ENCODE results near the gene PARP15.

Gene PARP15

DNA sequence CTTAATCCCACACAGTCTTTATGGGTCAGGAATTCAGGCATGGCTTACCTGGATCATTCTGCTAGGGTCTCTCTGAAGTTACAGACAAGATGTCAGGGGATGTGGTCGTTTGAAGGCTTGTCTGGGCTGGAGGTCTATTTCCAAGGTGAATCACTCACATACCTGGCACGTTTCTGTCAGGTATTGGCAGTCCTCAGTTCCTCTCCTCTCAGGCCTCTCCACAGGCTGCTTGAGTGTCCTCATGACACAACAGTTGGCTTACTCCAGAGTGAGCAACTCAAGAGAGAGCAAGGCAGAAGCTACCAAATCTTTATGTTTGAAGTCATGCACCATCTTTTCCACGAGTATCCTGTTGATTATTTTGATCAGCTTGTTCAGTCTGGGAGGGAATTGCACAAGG, 59.2 kb downstream of the PARP15 start:
- Histone ChIP-seq H3K79me1 (ENCODE audit: low read length) (no peaks in the 10 kb centered on the region), H2AFZ (ENCODE audit: insufficient read depth, low read length, poor library complexity) (no peak overlapping the region), H4K12ac (ENCODE audit: low read depth, low read length) (no peak overlapping the region), H4K8ac (ENCODE audit: low read depth, low read length) (no peak overlapping the region), H3K79me2 (ENCODE audit: control insufficient read depth, insufficient read depth, low read length, poor library complexity) (no peaks in the 10 kb centered on the region), H4K91ac (ENCODE audit: low read depth, low read length) (no peak overlapping the region), H3K9me3 (ENCODE audit: insufficient read depth, low read depth, low read length) (no peaks in the 10 kb centered on the region), H3K4ac (ENCODE audit: low read depth, low read length) (no peak overlapping the region), H3K23ac (ENCODE audit: low read length) (no peak overlapping the region), H2AK5ac (ENCODE audit: low read length) (no peak overlapping the region), H3K14ac (ENCODE audit: low read length) (no peak overlapping the region), H3K4me3 (ENCODE audit: low read depth, low read length) (no peak overlapping the region), H3K27ac (ENCODE audit: low read depth, low read length) (no peak overlapping the region), H3K36me3 (ENCODE audit: control insufficient read depth in 1 of 2, insufficient read depth in 2 of 2, low read length in 2 of 2) (no peaks in the 10 kb centered on the region), H3K18ac (ENCODE audit: low read length) (no peak overlapping the region), H3K4me2 (ENCODE audit: low read length) (no peak overlapping the region), H2BK120ac (ENCODE audit: insufficient read depth, low read length, poor library complexity) (no peak overlapping the region), H3K4me1 (ENCODE audit: control insufficient read depth in 1 of 2, insufficient read depth in 2 of 2, low read length in 2 of 2) (no peaks in the 10 kb centered on the region), H2BK5ac (ENCODE audit: low read depth, low read length, poor library complexity) (no peak overlapping the region), H3K27me3 (ENCODE audit: insufficient read depth, low read length) (no peaks in the 10 kb centered on the region), H3K9ac (ENCODE audit: low read length) (no peak overlapping the region), H2BK12ac (ENCODE audit: low read length) (no peak overlapping the region)
- DNase-seq: peak; percentile 52 to 55
- WGBS (ENCODE audit: extremely low coverage, insufficient coverage, insufficient read length): no CpG with 5 or more reads among the region's 3 CpGs

GRCh38 chr3:122640437-122640999, 63.1 kb downstream of the PARP15 start:
- Histone ChIP-seq H3K36me3 (ENCODE audit: control insufficient read depth in 1 of 2, insufficient read depth in 2 of 2, low read length in 2 of 2) (no peaks in the 10 kb centered on the region), H2BK5ac (ENCODE audit: low read depth, low read length, poor library complexity) (no peak overlapping the region), H3K9ac (ENCODE audit: low read length) (no peak overlapping the region), H3K27me3 (ENCODE audit: insufficient read depth, low read length) (no peaks in the 10 kb centered on the region), H3K4me3 (ENCODE audit: low read depth, low read length) (no peak overlapping the region), H4K8ac (ENCODE audit: low read depth, low read length) (no peak overlapping the region), H2BK120ac (ENCODE audit: insufficient read depth, low read length, poor library complexity) (no peak overlapping the region), H2BK12ac (ENCODE audit: low read length) (no peak overlapping the region), H3K4ac (ENCODE audit: low read depth, low read length) (no peak overlapping the region), H4K12ac (ENCODE audit: low read depth, low read length) (no peak overlapping the region), H2AFZ (ENCODE audit: insufficient read depth, low read length, poor library complexity) (no peak overlapping the region), H3K4me2 (ENCODE audit: low read length) (no peak overlapping the region), H4K91ac (ENCODE audit: low read depth, low read length) (no peak overlapping the region), H3K18ac (ENCODE audit: low read length) (no peak overlapping the region), H3K27ac (ENCODE audit: low read depth, low read length) (no peak overlapping the region), H3K9me3 (ENCODE audit: insufficient read depth, low read depth, low read length) (no peaks in the 10 kb centered on the region), H3K4me1 (ENCODE audit: control insufficient read depth in 1 of 2, insufficient read depth in 2 of 2, low read length in 2 of 2) (no peaks in the 10 kb centered on the region), H3K23ac (ENCODE audit: low read length) (no peak overlapping the region), H3K14ac (ENCODE audit: low read length) (no peak overlapping the region), H3K79me1 (ENCODE audit: low read length) (no peaks in the 10 kb centered on the region), H3K79me2 (ENCODE audit: control insufficient read depth, insufficient read depth, low read length, poor library complexity) (no peaks in the 10 kb centered on the region), H2AK5ac (ENCODE audit: low read length) (no peak overlapping the region)
- DNase-seq: no peak

DNA sequence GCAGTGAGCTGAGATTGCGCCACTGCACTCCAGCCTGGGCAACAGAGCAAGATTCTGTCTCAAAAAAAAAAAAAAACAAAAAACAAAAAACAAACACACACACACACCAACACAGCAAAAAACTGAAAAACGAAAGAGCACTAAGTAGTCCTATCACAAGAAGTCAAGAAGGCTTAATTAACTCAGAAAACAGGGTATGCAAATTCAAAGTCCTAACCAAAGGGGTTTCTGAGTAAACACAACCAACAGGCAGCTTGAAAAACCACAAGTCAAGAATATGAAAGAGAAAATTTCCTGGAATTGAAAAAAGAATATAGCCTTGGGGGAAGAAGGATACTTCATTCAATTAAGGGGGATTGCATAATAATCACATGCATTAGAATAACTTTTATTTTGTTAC, 65.5 kb downstream of the PARP15 start:
- no peak overlapping the region for H3K9ac ChIP-seq (ENCODE audit: low read length)
- no peak overlapping the region for H2AFZ ChIP-seq (ENCODE audit: insufficient read depth, low read length, poor library complexity)
- no peak overlapping the region for H3K4me3 ChIP-seq (ENCODE audit: low read depth, low read length)
- H2BK5ac ChIP-seq (ENCODE audit: low read depth, low read length, poor library complexity): no peak overlapping the region
- no peaks in the 10 kb centered on the region for H3K79me2 ChIP-seq (ENCODE audit: control insufficient read depth, insufficient read depth, low read length, poor library complexity)
- no peaks in the 10 kb centered on the region for H3K9me3 ChIP-seq (ENCODE audit: insufficient read depth, low read depth, low read length)
- H3K23ac ChIP-seq (ENCODE audit: low read length): no peak overlapping the region
- H3K36me3 ChIP-seq (ENCODE audit: control insufficient read depth in 1 of 2, insufficient read depth in 2 of 2, low read length in 2 of 2): no peaks in the 10 kb centered on the region
- no peaks in the 10 kb centered on the region for H3K27me3 ChIP-seq (ENCODE audit: insufficient read depth, low read length)
- H2BK120ac ChIP-seq (ENCODE audit: insufficient read depth, low read length, poor library complexity): no peak overlapping the region
- DNase-seq: no peak
- H2BK12ac ChIP-seq (ENCODE audit: low read length): no peak overlapping the region
- no CpG with 5 or more reads among the region's 2 CpGs for WGBS (ENCODE audit: extremely low coverage, insufficient coverage, insufficient read length)
- H3K27ac ChIP-seq (ENCODE audit: low read depth, low read length): no peak overlapping the region
- H4K91ac ChIP-seq (ENCODE audit: low read depth, low read length): no peak overlapping the region
- H3K18ac ChIP-seq (ENCODE audit: low read length): no peak overlapping the region
- no peaks in the 10 kb centered on the region for H3K4me1 ChIP-seq (ENCODE audit: control insufficient read depth in 1 of 2, insufficient read depth in 2 of 2, low read length in 2 of 2)
- no peak overlapping the region for H4K8ac ChIP-seq (ENCODE audit: low read depth, low read length)
- no peak overlapping the region for H2AK5ac ChIP-seq (ENCODE audit: low read length)
- no peaks in the 10 kb centered on the region for H3K79me1 ChIP-seq (ENCODE audit: low read length)
- H3K4me2 ChIP-seq (ENCODE audit: low read length): no peak overlapping the region
- H4K12ac ChIP-seq (ENCODE audit: low read depth, low read length): no peak overlapping the region
- H3K4ac ChIP-seq (ENCODE audit: low read depth, low read length): no peak overlapping the region
- no peak overlapping the region for H3K14ac ChIP-seq (ENCODE audit: low read length)

- H3K79me2 ChIP-seq (ENCODE audit: control insufficient read depth, insufficient read depth, low read length, poor library complexity): no peaks in the 10 kb centered on the region
- no peaks in the 10 kb centered on the region for H3K9me3 ChIP-seq (ENCODE audit: insufficient read depth, low read depth, low read length)
- no peak overlapping the region for H4K8ac ChIP-seq (ENCODE audit: low read depth, low read length)
- H2AFZ ChIP-seq (ENCODE audit: insufficient read depth, low read length, poor library complexity): no peak overlapping the region
- DNase-seq: no peak
- no peak overlapping the region for H3K4ac ChIP-seq (ENCODE audit: low read depth, low read length)
- H3K23ac ChIP-seq (ENCODE audit: low read length): no peak overlapping the region
- no peak overlapping the region for H3K27ac ChIP-seq (ENCODE audit: low read depth, low read length)
- H2BK120ac ChIP-seq (ENCODE audit: insufficient read depth, low read length, poor library complexity): no peak overlapping the region
- H2BK5ac ChIP-seq (ENCODE audit: low read depth, low read length, poor library complexity): no peak overlapping the region
- no peak overlapping the region for H3K18ac ChIP-seq (ENCODE audit: low read length)
- H3K36me3 ChIP-seq (ENCODE audit: control insufficient read depth in 1 of 2, insufficient read depth in 2 of 2, low read length in 2 of 2): no peaks in the 10 kb centered on the region
- no peak overlapping the region for H3K4me2 ChIP-seq (ENCODE audit: low read length)
- no peaks in the 10 kb centered on the region for H3K4me1 ChIP-seq (ENCODE audit: control insufficient read depth in 1 of 2, insufficient read depth in 2 of 2, low read length in 2 of 2)
- H2BK12ac ChIP-seq (ENCODE audit: low read length): no peak overlapping the region
- H4K91ac ChIP-seq (ENCODE audit: low read depth, low read length): no peak overlapping the region
- H4K12ac ChIP-seq (ENCODE audit: low read depth, low read length): no peak overlapping the region
- H3K14ac ChIP-seq (ENCODE audit: low read length): no peak overlapping the region
- WGBS (ENCODE audit: extremely low coverage, insufficient coverage, insufficient read length): no CpG with 5 or more reads among the region's 5 CpGs
- H3K4me3 ChIP-seq (ENCODE audit: low read depth, low read length): no peak overlapping the region
- H2AK5ac ChIP-seq (ENCODE audit: low read length): no peak overlapping the region
- no peak overlapping the region for H3K9ac ChIP-seq (ENCODE audit: low read length)
- no peaks in the 10 kb centered on the region for H3K27me3 ChIP-seq (ENCODE audit: insufficient read depth, low read length)
- no peaks in the 10 kb centered on the region for H3K79me1 ChIP-seq (ENCODE audit: low read length)
These were observed 68.9 kb downstream of the PARP15 start for GRCh38 chr3:122646146-122646988.
